ENCODE measurements around the gene KCNQ1.

KCNQ1 gene
- 19.9 to 27.6 (median 22.6) reads per million in 4 donors for total RNA-seq

GRCh38 chr11:2444821-2445745, at the start of gene KCNQ1:
TSS of gene KCNQ1 (plus strand) at chr11:2445008. CDS start at chr11:2445099, 91 bp downstream.
- peak; percentile 26 to 61 (median 45) for DNase-seq

GRCh38 chr11:2395211-2395730, 49.5 kb upstream of the KCNQ1 start:
- no peak for DNase-seq

GRCh38 chr11:2395856-2396255, 49.0 kb upstream of the KCNQ1 start:
- no peak for DNase-seq

GRCh38 chr11:2396471-2396870, 48.3 kb upstream of the KCNQ1 start:
- no peak for DNase-seq

GRCh38 chr11:2397005-2397404, 47.8 kb upstream of the KCNQ1 start:
- DNase-seq, result no peak

GRCh38 chr11:2398664-2399355, 46.0 kb upstream of the KCNQ1 start:
- DNase-seq, result no peak

- peak in 2 of 5 donors; percentile 19 to 36 for DNase-seq
Observed at GRCh38 chr11:2399488-2400068, 45.2 kb upstream of the KCNQ1 start.

- peak; percentile 99 to 100 (median 100) for DNase-seq
Observed at GRCh38 chr11:2400069-2400761, 44.6 kb upstream of the KCNQ1 start, which contains the start of gene TSSC4. TSS of gene TSSC4 (plus strand) at chr11:2400750. CDS start at chr11:2402634, 1,884 bp downstream.

- DNase-seq, result no peak
Observed at GRCh38 chr11:2400762-2401435, 43.9 kb upstream of the KCNQ1 start.

- no peak for DNase-seq
Observed at GRCh38 chr11:2401436-2401984, 43.3 kb upstream of the KCNQ1 start.

GRCh38 chr11:2402106-2402505, 42.7 kb upstream of the KCNQ1 start:
- no peak for DNase-seq

- DNase-seq, result no peak
Observed at GRCh38 chr11:2402890-2403645, 41.7 kb upstream of the KCNQ1 start.

- DNase-seq, result no peak
Observed at GRCh38 chr11:2404735-2405196, 40.0 kb upstream of the KCNQ1 start.

- no peak for DNase-seq
Observed at GRCh38 chr11:2406451-2406850, 38.4 kb upstream of the KCNQ1 start.

GRCh38 chr11:2406878-2407410, 37.9 kb upstream of the KCNQ1 start:
- DNase-seq, result no peak

- no peak for DNase-seq
Observed at GRCh38 chr11:2408671-2409070, 36.1 kb upstream of the KCNQ1 start.

- DNase-seq, result no peak
Observed at GRCh38 chr11:2409126-2409525, 35.7 kb upstream of the KCNQ1 start.

- no peak for DNase-seq
Observed at GRCh38 chr11:2409611-2410468, 35.0 kb upstream of the KCNQ1 start.

GRCh38 chr11:2410616-2411015, 34.2 kb upstream of the KCNQ1 start:
- no peak for DNase-seq

Data from T-helper 1 cell (primary cell).